ENCODE measurements around the gene TRIM33. TPM values are rescaled to one million over a fixed set of nuclear protein-coding genes. Genes with fewer than 3 reads are reported as not detected.

The TRIM33 gene
- total RNA-seq, 1 experiment from 2014 or later = 28.7 TPM

DNA sequence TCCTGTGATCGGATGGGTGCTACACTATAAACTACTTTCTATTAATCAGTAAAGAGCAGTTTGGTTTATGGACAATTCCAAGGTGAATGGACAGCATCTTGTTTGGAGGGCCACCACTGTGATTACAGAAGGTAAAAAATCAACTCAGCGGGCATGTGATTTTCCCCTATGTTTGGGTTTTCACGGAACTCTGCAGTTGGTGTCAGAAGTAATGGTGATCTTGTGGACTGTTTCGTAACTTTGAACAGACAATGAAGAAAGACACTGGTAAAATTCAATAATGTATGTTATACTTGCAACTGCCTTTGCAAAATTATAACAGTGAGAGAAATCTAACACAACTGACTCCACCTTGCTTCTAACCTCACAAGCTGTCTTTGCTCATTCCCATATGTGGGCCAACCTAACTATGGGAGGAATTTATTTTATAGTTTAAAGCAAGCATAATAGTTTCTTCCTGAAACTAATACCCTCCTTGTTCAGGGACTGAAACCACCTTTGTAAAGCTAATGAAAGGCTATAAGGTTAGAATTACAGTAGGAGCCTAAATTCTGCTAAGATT lies 53.2 kb downstream of the TRIM33 start:
- CTCF ChIA-PET = no interaction called here

GRCh38 chr1:114456586-114456985 lies 54.4 kb downstream of the TRIM33 start:
- CTCF ChIA-PET = no interaction called here
- H3K36me3 ChIP-seq (ENCODE audit: control insufficient read depth, insufficient read depth, low read length) = no peaks in the 10 kb centered on the region

More for the DNA sequence above, 53.2 kb downstream of the TRIM33 start:
- Histone ChIP-seq H3K4me3 (ENCODE audit: low read depth, low read length) (no peak overlapping the region), H3K9me3 (peaks cover 4% of the 10 kb centered on the region; the same call in 1 of the 2 replicates), H3K4me1 (peaks cover 39% of the 10 kb centered on the region), H3K36me3 (ENCODE audit: control insufficient read depth, insufficient read depth, low read length) (no peaks in the 10 kb centered on the region), H3K27me3 (replicated peaks; ENCODE audit: control insufficient read depth, insufficient read depth, low read length) (no peaks in the 10 kb centered on the region)
- Mint-ChIP-seq H3K27ac (ENCODE audit: unreplicated experiment) (peak overlapping the region; percentile 39), H3K36me3 (ENCODE audit: insufficient read depth, unreplicated experiment) (peaks cover 11% of the 10 kb centered on the region), H3K4me1 (ENCODE audit: low read depth, unreplicated experiment) (peaks cover 18% of the 10 kb centered on the region), H3K27me3 (ENCODE audit: insufficient read depth, unreplicated experiment) (no peaks in the 10 kb centered on the region), H3K9me3 (ENCODE audit: unreplicated experiment) (peaks cover 8% of the 10 kb centered on the region), H3K4me3 (ENCODE audit: unreplicated experiment) (no peak overlapping the region)
- POLR2A ChIA-PET = no interaction called here
- no peak for TF ChIP-seq CTCF (IDR thresholded peaks at IDR 0.05; ENCODE audit: insufficient read depth in 1 of 2, low read depth in 1 of 2, low read length in 1 of 2, severe bottlenecking in 1 of 2, unreplicated experiment in 1 of 2)
- no peak for DNase-seq
- no TSS peak for BruUV-seq (replicated peaks)
- intact Hi-C loops (cut with micrococcal nuclease; ENCODE audit: unreplicated experiment) = no loop called here

DNA sequence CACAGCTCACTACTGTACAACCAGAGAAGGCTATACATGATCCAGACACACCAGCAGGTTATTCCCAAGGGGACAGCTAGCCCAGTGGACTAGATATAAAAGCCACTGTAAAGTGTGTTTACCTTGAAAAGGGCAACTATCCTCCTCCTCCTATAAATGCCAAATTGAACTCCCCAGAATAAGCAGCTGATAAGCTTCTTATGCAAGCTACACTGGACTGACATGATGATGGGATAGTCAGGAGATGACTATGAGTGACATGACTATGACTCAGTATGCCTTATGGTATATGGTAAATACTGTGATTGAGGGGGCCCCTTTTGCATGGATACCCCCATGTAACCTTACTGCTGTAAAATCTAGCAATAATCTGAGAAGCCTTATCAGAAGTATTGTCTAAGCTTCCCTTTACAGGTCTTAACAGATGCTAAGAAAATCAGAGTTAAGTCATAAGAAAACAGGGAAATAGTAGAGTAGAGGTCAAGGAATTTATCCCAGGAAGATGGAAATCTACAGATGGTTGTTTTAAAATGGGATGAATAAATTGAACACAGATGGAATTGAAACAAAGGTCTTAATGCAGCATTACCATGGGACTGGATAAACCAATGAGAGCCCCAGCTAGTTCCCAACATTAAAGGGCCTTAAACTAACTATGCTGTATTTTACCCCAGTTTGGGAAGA lies 55.8 kb downstream of the TRIM33 start:
- DNase-seq = no peak
- H3K27ac Mint-ChIP-seq (ENCODE audit: unreplicated experiment) = no peak overlapping the region
- no peak overlapping the region for H3K4me3 Mint-ChIP-seq (ENCODE audit: unreplicated experiment)
- POLR2A ChIA-PET = interaction anchor here (0.6 kb wide), 2 partner anchors 20 to 123 kb away, joined by 3 to 10 read pairs; no protein-coding TSS in a partner anchor
- no peak for TF ChIP-seq CTCF (IDR thresholded peaks at IDR 0.05; ENCODE audit: insufficient read depth in 1 of 2, low read depth in 1 of 2, low read length in 1 of 2, severe bottlenecking in 1 of 2, unreplicated experiment in 1 of 2)
- Histone ChIP-seq H3K4me3 (ENCODE audit: low read depth, low read length) (no peak overlapping the region), H3K9me3 (peaks cover 4% of the 10 kb centered on the region; the same call in 1 of the 2 replicates), H3K36me3 (ENCODE audit: control insufficient read depth, insufficient read depth, low read length) (no peaks in the 10 kb centered on the region), H3K27me3 (replicated peaks; ENCODE audit: control insufficient read depth, insufficient read depth, low read length) (no peaks in the 10 kb centered on the region), H3K4me1 (peaks cover 40% of the 10 kb centered on the region)
- intact Hi-C loops (cut with micrococcal nuclease; ENCODE audit: unreplicated experiment) = no loop called here
- H3K27me3 Mint-ChIP-seq (ENCODE audit: insufficient read depth, unreplicated experiment) = no peaks in the 10 kb centered on the region
- H3K4me1 Mint-ChIP-seq (ENCODE audit: low read depth, unreplicated experiment) = peaks cover 18% of the 10 kb centered on the region
- BruUV-seq (replicated peaks) = no TSS peak
- H3K9me3 Mint-ChIP-seq (ENCODE audit: unreplicated experiment) = peaks cover 7% of the 10 kb centered on the region
- peaks cover 11% of the 10 kb centered on the region for H3K36me3 Mint-ChIP-seq (ENCODE audit: insufficient read depth, unreplicated experiment)
- CTCF ChIA-PET = interaction anchor here (0.6 kb wide), 1 partner anchor 12 kb away, joined by 3 read pairs; no protein-coding TSS in a partner anchor

More at GRCh38 chr1:114456586-114456985, 54.4 kb downstream of the TRIM33 start:
- intact Hi-C loops (cut with micrococcal nuclease; ENCODE audit: unreplicated experiment) = no loop called here
- H3K27me3 ChIP-seq (replicated peaks; ENCODE audit: control insufficient read depth, insufficient read depth, low read length) = no peaks in the 10 kb centered on the region
- no peak overlapping the region for H3K4me3 ChIP-seq (ENCODE audit: low read depth, low read length)
- DNase-seq = no peak
- no TSS peak for BruUV-seq (replicated peaks)
- TF ChIP-seq CTCF (IDR thresholded peaks at IDR 0.05; ENCODE audit: insufficient read depth in 1 of 2, low read depth in 1 of 2, low read length in 1 of 2, severe bottlenecking in 1 of 2, unreplicated experiment in 1 of 2) = no peak
- peaks cover 11% of the 10 kb centered on the region for H3K36me3 Mint-ChIP-seq (ENCODE audit: insufficient read depth, unreplicated experiment)
- POLR2A ChIA-PET = no interaction called here
- no peak overlapping the region for H3K4me3 Mint-ChIP-seq (ENCODE audit: unreplicated experiment)
- peaks cover 4% of the 10 kb centered on the region; the same call in 1 of the 2 replicates for H3K9me3 ChIP-seq
- no peaks in the 10 kb centered on the region for H3K27me3 Mint-ChIP-seq (ENCODE audit: insufficient read depth, unreplicated experiment)
- peaks cover 40% of the 10 kb centered on the region for H3K4me1 ChIP-seq
- H3K27ac Mint-ChIP-seq (ENCODE audit: unreplicated experiment) = no peak overlapping the region
- peaks cover 18% of the 10 kb centered on the region for H3K4me1 Mint-ChIP-seq (ENCODE audit: low read depth, unreplicated experiment)
- H3K9me3 Mint-ChIP-seq (ENCODE audit: unreplicated experiment) = peaks cover 8% of the 10 kb centered on the region
